Measurements from ENCODE around the gene IL26. TPM values are rescaled to one million over a fixed set of nuclear protein-coding genes. Genes with fewer than 3 reads are reported as not detected.

Gene IL26
- polyA plus RNA-seq, 1 donor (not counting 4 experiments of a cell fraction or from before 2014, with no cell fraction given) = not detected

GRCh38 chr12:68267892-68268396 is 42.3 kb upstream of the IL26 start:
- H3K27ac ChIP-seq (ENCODE audit: control insufficient read depth, insufficient read depth, low read length) = peak overlapping the region; percentile 45
- H3K79me2 ChIP-seq (ENCODE audit: control insufficient read depth, insufficient read depth, low read length) = no peaks in the 10 kb centered on the region
- no peaks in the 10 kb centered on the region for H3K9me1 ChIP-seq (ENCODE audit: control insufficient read depth, extremely low read depth, insufficient read depth, low read length)
- H3K27me3 ChIP-seq (ENCODE audit: control insufficient read depth, extremely low read depth, insufficient read depth, low read length) = no peaks in the 10 kb centered on the region
- H3K4me3 ChIP-seq (ENCODE audit: control insufficient read depth in 2 of 3, extremely low read depth in 1 of 3, insufficient read depth in 2 of 3, low read depth in 1 of 3, low read length in 3 of 3) = no peak overlapping the region
- H3K4me2 ChIP-seq (ENCODE audit: control insufficient read depth, extremely low read depth, insufficient read depth, low read depth, low read length) = no peak overlapping the region
- TF ChIP-seq EZH2 (IDR thresholded peaks at IDR 0.05; ENCODE audit: low read length) (no peak), CTCF (optimal IDR thresholded peaks at IDR 0.05 in 1 of 3, IDR thresholded peaks at IDR 0.05 in 1 of 3, conservative IDR thresholded peaks at IDR 0.05 in 1 of 3; ENCODE audit: extremely low read depth in 1 of 3, insufficient read depth in 2 of 3, low read length in 3 of 3) (no peak)
- H3K36me3 ChIP-seq (ENCODE audit: control insufficient read depth in 2 of 2, extremely low read depth in 1 of 2, insufficient read depth in 2 of 2, low read length in 2 of 2) = no peaks in the 10 kb centered on the region
- H4K20me1 ChIP-seq (ENCODE audit: control insufficient read depth, extremely low read depth, insufficient read depth, low read length) = no peaks in the 10 kb centered on the region
- H3K9ac ChIP-seq (ENCODE audit: control insufficient read depth, extremely low read depth, insufficient read depth, low read length) = no peak overlapping the region
- no peak overlapping the region for H2AFZ ChIP-seq (ENCODE audit: control insufficient read depth, low read length)
- FAIRE-seq (no peak), DNase-seq (ENCODE audit: low read depth, low spot score) (no peak)
- H3K4me1 ChIP-seq (ENCODE audit: control insufficient read depth, extremely low read depth, insufficient read depth, low read length) = peaks cover 4% of the 10 kb centered on the region
- dilution Hi-C loops (cut with MboI; ENCODE audit: extremely low pct_ligation_motif_present, low sequenced_read_pairs) = no loop called here
- H3K9me3 ChIP-seq (ENCODE audit: control insufficient read depth, low read depth, low read length) = no peaks in the 10 kb centered on the region

- dilution Hi-C loops (cut with MboI; ENCODE audit: extremely low pct_ligation_motif_present, low sequenced_read_pairs) = no loop called here
- H3K36me3 ChIP-seq (ENCODE audit: control insufficient read depth in 2 of 2, extremely low read depth in 1 of 2, insufficient read depth in 2 of 2, low read length in 2 of 2) = no peaks in the 10 kb centered on the region
- no peak for FAIRE-seq
- H3K4me2 ChIP-seq (ENCODE audit: control insufficient read depth, extremely low read depth, insufficient read depth, low read depth, low read length) = no peak overlapping the region
- H3K79me2 ChIP-seq (ENCODE audit: control insufficient read depth, insufficient read depth, low read length) = no peaks in the 10 kb centered on the region
- no peak overlapping the region for H3K9ac ChIP-seq (ENCODE audit: control insufficient read depth, extremely low read depth, insufficient read depth, low read length)
- no peaks in the 10 kb centered on the region for H3K27me3 ChIP-seq (ENCODE audit: control insufficient read depth, extremely low read depth, insufficient read depth, low read length)
- peaks cover 13% of the 10 kb centered on the region for H3K4me1 ChIP-seq (ENCODE audit: control insufficient read depth, extremely low read depth, insufficient read depth, low read length)
- no peaks in the 10 kb centered on the region for H3K9me3 ChIP-seq (ENCODE audit: control insufficient read depth, low read depth, low read length)
- H3K9me1 ChIP-seq (ENCODE audit: control insufficient read depth, extremely low read depth, insufficient read depth, low read length) = no peaks in the 10 kb centered on the region
- no peak overlapping the region for H2AFZ ChIP-seq (ENCODE audit: control insufficient read depth, low read length)
- H3K27ac ChIP-seq (ENCODE audit: control insufficient read depth, insufficient read depth, low read length) = no peak overlapping the region
- no peaks in the 10 kb centered on the region for H4K20me1 ChIP-seq (ENCODE audit: control insufficient read depth, extremely low read depth, insufficient read depth, low read length)
- no peak overlapping the region for H3K4me3 ChIP-seq (ENCODE audit: control insufficient read depth in 2 of 3, extremely low read depth in 1 of 3, insufficient read depth in 2 of 3, low read depth in 1 of 3, low read length in 3 of 3)
- no peak for DNase-seq (ENCODE audit: low read depth, low spot score)
- TF ChIP-seq EZH2 (IDR thresholded peaks at IDR 0.05; ENCODE audit: low read length) (no peak), CTCF (optimal IDR thresholded peaks at IDR 0.05 in 1 of 3, IDR thresholded peaks at IDR 0.05 in 1 of 3, conservative IDR thresholded peaks at IDR 0.05 in 1 of 3; ENCODE audit: extremely low read depth in 1 of 3, insufficient read depth in 2 of 3, low read length in 3 of 3) (no peak)
Measured at GRCh38 chr12:68264857-68265256, 39.2 kb upstream of the IL26 start.
